IMR-90 (cell line): ENCODE data around the gene TSC22D4. TPM values are rescaled to one million over a fixed set of nuclear protein-coding genes. Genes with fewer than 3 reads are reported as not detected.

ENCODE experiments used
- ATAC-seq: fragments of 200-7000 bp; cut with Tn5 transposase; 2 replicates; pipeline ENCODE4 v1.9.1; 2020; ENCODE audit warnings: low read depth, mild to moderate bottlenecking, moderate library complexity
- BruUV-seq: library from RNA; stranded (reverse); fragments of 400-500 nt; replicated peaks from 2 replicates; lab custom pipeline; 2021; lab: Mats Ljungman, UMichigan
- CTCF ChIA-PET: fragments of 300-600 bp; formaldehyde crosslinking; extraction: SDS; loops from one replicate; lab custom pipeline; 2021; ENCODE audit warnings: antibody characterized with exemption; lab: Yijun Ruan, JAX
- POLR2A ChIA-PET: fragments of 300-600 bp; sonication (Branson Sonifier 250); formaldehyde crosslinking; loops from one replicate; lab custom pipeline; 2022; ENCODE audit warnings: antibody characterized with exemption; ENCODE audit not compliant: unreplicated experiment; lab: Charles Lee
- DNase-seq: peaks from one replicate; pipeline ENCODE4 v3.0.0; 2013
- H2AFZ ChIP-seq: replicated peaks from 2 replicates; pipeline ENCODE3; 2013; ENCODE audit warnings: low read length, mild to moderate bottlenecking; ENCODE audit not compliant: poor library complexity
- H2AK5ac ChIP-seq: 2 replicates; pipeline ENCODE4 v1.6.1; 2013; ENCODE audit warnings: low read depth, low read length, inconsistent platforms
- H2AK9ac ChIP-seq: replicated peaks from 2 replicates; pipeline ENCODE3; 2013; ENCODE audit warnings: mild to moderate bottlenecking, low read depth, low read length, moderate library complexity; ENCODE audit not compliant: poor library complexity
- H2BK120ac ChIP-seq: 2 replicates; pipeline ENCODE4 v1.6.1; 2013; ENCODE audit warnings: low read depth, low read length, inconsistent platforms
- H2BK15ac ChIP-seq: 3 replicates; pipeline ENCODE4 v1.6.1; 2013; ENCODE audit warnings: low read depth, low read length, inconsistent platforms
- H2BK20ac ChIP-seq: 2 replicates; pipeline ENCODE4 v1.6.1; 2013; ENCODE audit warnings: low read depth, mild to moderate bottlenecking, inconsistent platforms, low read length, moderate library complexity
- H2BK5ac ChIP-seq: 2 replicates; pipeline ENCODE4 v1.6.1; 2013; ENCODE audit warnings: mild to moderate bottlenecking, low read depth, low read length, inconsistent platforms; ENCODE audit not compliant: poor library complexity, severe bottlenecking
- H3K14ac ChIP-seq: replicated peaks from 2 replicates; pipeline ENCODE4 v1.6.1; 2013; ENCODE audit warnings: low read depth, low read length, inconsistent platforms
- H3K18ac ChIP-seq: 2 replicates; pipeline ENCODE4 v1.6.1; 2013; ENCODE audit warnings: low read depth, low read length, control low read depth
- H3K23ac ChIP-seq: 2 replicates; pipeline ENCODE4 v1.6.1; 2013; ENCODE audit warnings: low read depth, low read length, inconsistent platforms
- H3K27ac ChIP-seq: 2 replicates; pipeline ENCODE4 v1.5.1; 2013; ENCODE audit warnings: mild to moderate bottlenecking, control low read depth, low read length; ENCODE audit not compliant: insufficient read depth
- H3K27me3 ChIP-seq: 2 replicates; pipeline ENCODE4 v1.6.1; 2013; ENCODE audit warnings: low read length; ENCODE audit not compliant: control insufficient read depth, insufficient read depth
- H3K36me3 ChIP-seq: 2 replicates; pipeline ENCODE4 v1.6.1; 2013; ENCODE audit warnings: low read length, mixed read lengths; ENCODE audit not compliant: control insufficient read depth, insufficient read depth
- H3K4ac ChIP-seq: 2 replicates; pipeline ENCODE4 v1.6.1; 2013; ENCODE audit warnings: low read depth, low read length, inconsistent platforms
- H3K4me1 ChIP-seq: 2 replicates; pipeline ENCODE4 v1.6.1; 2013; ENCODE audit warnings: low read length, mixed read lengths; ENCODE audit not compliant: control insufficient read depth, insufficient read depth
- H3K4me2 ChIP-seq: 2 replicates; pipeline ENCODE4 v1.6.1; 2013; ENCODE audit warnings: low read depth, mild to moderate bottlenecking, control low read depth, low read length, moderate library complexity
- H3K4me3 ChIP-seq: 2 replicates; pipeline ENCODE4 v1.5.1; 2013; ENCODE audit warnings: low read depth, mild to moderate bottlenecking, control low read depth, low read length, moderate library complexity; ENCODE audit not compliant: insufficient read depth
- H3K56ac ChIP-seq: 2 replicates; pipeline ENCODE4 v1.6.1; 2013; ENCODE audit warnings: low read length, inconsistent platforms; ENCODE audit not compliant: insufficient read depth; ENCODE audit errors: extremely low read depth
- H3K79me1 ChIP-seq, 2 experiments: 2 replicates each; pipeline ENCODE4 v1.6.1; 2013; ENCODE audit warnings: low read length in 2 of 2, inconsistent platforms in 1 of 2, low read depth in 1 of 2
- H3K9ac ChIP-seq: 2 replicates; pipeline ENCODE4 v1.6.1; 2013; ENCODE audit warnings: low read depth, low read length, control low read depth
- H3K9me1 ChIP-seq: 2 replicates; pipeline ENCODE4 v1.6.1; 2013; ENCODE audit warnings: low read length, inconsistent platforms; ENCODE audit not compliant: insufficient read depth
- H3K9me3 ChIP-seq: 2 replicates; pipeline ENCODE4 v1.6.1; 2013; ENCODE audit warnings: low read length; ENCODE audit not compliant: control insufficient read depth, insufficient read depth
- H4K20me1 ChIP-seq: 2 replicates; pipeline ENCODE4 v1.6.1; 2013; ENCODE audit warnings: low read length, inconsistent platforms; ENCODE audit not compliant: insufficient read depth
- H4K5ac ChIP-seq: 2 replicates; pipeline ENCODE4 v1.6.1; 2013; ENCODE audit warnings: mild to moderate bottlenecking, low read depth, low read length, control low read depth
- H4K8ac ChIP-seq, 2 experiments: 2 replicates each; pipeline ENCODE4 v1.6.1; 2013; ENCODE audit warnings: low read depth in 2 of 2, low read length in 2 of 2, control low read depth in 1 of 2, inconsistent platforms in 1 of 2
- H4K91ac ChIP-seq: 2 replicates; pipeline ENCODE4 v1.6.1; 2013; ENCODE audit warnings: low read depth, low read length, inconsistent platforms; ENCODE audit not compliant: insufficient read depth
- BHLHE40 ChIP-seq: fragments of 150-350 bp; IDR thresholded peaks from 2 replicates; pipeline ENCODE4 v1.6.1; 2016; ENCODE audit warnings: mild to moderate bottlenecking, low read depth, low read length
- CEBPB ChIP-seq: IDR thresholded peaks from 2 replicates; pipeline ENCODE4 v1.6.1; 2012; ENCODE audit warnings: low read depth, low read length, improper control_type of control experiment
- CHD1 ChIP-seq: IDR thresholded peaks from 2 replicates; pipeline ENCODE4 v1.6.1; 2012; ENCODE audit warnings: low read depth, low read length, improper control_type of control experiment
- FOS ChIP-seq: fragments of 150-350 bp; IDR thresholded peaks from 2 replicates; pipeline ENCODE4 v1.6.1; 2016; ENCODE audit warnings: low read depth, low read length
- MAFK ChIP-seq: IDR thresholded peaks from 2 replicates; pipeline ENCODE4 v1.6.1; 2012; ENCODE audit warnings: low read depth, low read length, improper control_type of control experiment
- MAZ ChIP-seq: IDR thresholded peaks from 2 replicates; pipeline ENCODE4 v1.6.1; 2012; ENCODE audit warnings: low read depth, mild to moderate bottlenecking, low read length, improper control_type of control experiment, moderate library complexity, borderline replicate concordance
- MXI1 ChIP-seq: IDR thresholded peaks from 2 replicates; pipeline ENCODE4 v1.6.1; 2012; ENCODE audit warnings: low read depth, mild to moderate bottlenecking, low read length, moderate library complexity, borderline replicate concordance
- NFE2L2 ChIP-seq: fragments of 150-350 bp; IDR thresholded peaks from 2 replicates; pipeline ENCODE4 v1.6.1; 2016; ENCODE audit warnings: low read depth, mild to moderate bottlenecking, low read length
- POLR2A ChIP-seq: IDR thresholded peaks from 2 replicates; pipeline ENCODE4 v1.6.1; 2012; ENCODE audit warnings: mild to moderate bottlenecking, low read depth, low read length
- RAD21 ChIP-seq: IDR thresholded peaks from 2 replicates; pipeline ENCODE4 v1.6.1; 2012; ENCODE audit warnings: low read length, improper control_type of control experiment
- RFX5 ChIP-seq: IDR thresholded peaks from 2 replicates; pipeline ENCODE4 v1.8.0; 2012; ENCODE audit warnings: low read depth, mild to moderate bottlenecking, low read length, moderate library complexity
- WGBS, 2 experiments: methylation state at CpG; one replicate each; pipeline versions ENCODE4 v1.1.5 to v1.1.7; 2013; ENCODE audit warnings: missing lambda C conversion rate in 2 of 2; ENCODE audit not compliant: insufficient read length in 1 of 2; ENCODE audit errors: extremely low coverage in 2 of 2; 5-methylcytosine and 5-hydroxymethylcytosine counted together
- dilution Hi-C: fragments of 300-500 bp; cut with HindIII; formaldehyde crosslinking; loops from one replicate; pipeline ENCODE4 v1.14.3; 2018; ENCODE audit warnings: low sequenced_read_pairs; ENCODE audit not compliant: unreplicated experiment
- in situ Hi-C: fragments of 300-500 bp; cut with MboI; formaldehyde crosslinking; loops from 3 replicates; pipeline ENCODE4 v1.14.3; 2019; ENCODE audit warnings: low sequenced_read_pairs, inconsistent platforms, mixed read lengths
- intact Hi-C: fragments of 100-400 bp; cut with micrococcal nuclease; formaldehyde crosslinking; loops from 2 replicates; pipeline ENCODE4 v1.10.0; 2022
- polyA plus RNA-seq, 3 experiments: library from polyadenylated mRNA; depleted of rRNA; stranded (reverse); fragments of >200 nt; gene quantifications; 2 replicates each; pipeline ENCODE4 v1.2.3, GENCODE V29; 2012; ENCODE audit warnings: low replicate concordance in 1 of 3
- total RNA-seq: library from RNA; depleted of rRNA; stranded (reverse); fragments of >200 nt; gene quantifications from 2 replicates; pipeline ENCODE4 v1.2.3, GENCODE V29; 2012
- TF ChIP-seq, protein P1 (sequence below): fragments of 150-350 bp; IDR thresholded peaks from 2 replicates; pipeline ENCODE4 v1.6.1; 2016; ENCODE audit warnings: low read depth, mild to moderate bottlenecking, low read length, moderate library complexity, borderline replicate concordance
- TF ChIP-seq, protein P2 (sequence below): fragments of 150-350 bp; IDR thresholded peaks from 2 replicates; pipeline ENCODE4 v1.6.1; 2017; ENCODE audit warnings: mild to moderate bottlenecking, antibody characterized with exemption, low read length, low read depth
- TF ChIP-seq, protein P3 (sequence below): conservative IDR thresholded peaks from 2 replicates; pipeline ENCODE4 v1.5.1; 2012; ENCODE audit warnings: mild to moderate bottlenecking, low read depth, low read length, improper control_type of control experiment

Gene TSC22D4
- total and polyA plus RNA-seq, 2 of the 4 experiments (the other 2 are of a cell fraction) = 9.3 to 29.9 TPM

DNA sequence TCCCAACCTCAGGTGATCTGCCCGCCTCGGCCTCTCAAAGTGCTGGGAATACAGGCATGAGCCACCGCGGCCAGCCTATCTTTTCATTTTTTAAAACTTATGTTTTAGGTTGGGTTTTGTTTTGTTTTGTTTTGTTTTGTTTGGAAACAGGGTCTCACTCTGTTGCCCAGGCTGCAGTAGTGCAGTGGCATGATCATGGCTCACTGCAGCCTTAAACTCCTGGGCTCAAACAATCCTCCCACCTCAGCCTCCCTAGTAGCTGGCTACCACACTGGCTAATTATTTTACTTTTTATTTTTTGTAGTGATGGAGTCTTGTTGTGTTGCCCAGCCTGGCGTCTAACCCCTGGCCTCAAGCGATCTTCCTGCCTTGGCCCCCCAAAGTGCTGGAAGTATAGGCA lies 40.6 kb upstream of the TSC22D4 start:
- Histone ChIP-seq H4K5ac (no peak overlapping the region), H3K56ac (no peak overlapping the region), H3K14ac (no peak overlapping the region), H3K27ac (no peak overlapping the region), H2AFZ (no peak overlapping the region), H3K4me2 (no peak overlapping the region), H3K18ac (no peak overlapping the region), H3K27me3 (peaks cover 4% of the 10 kb centered on the region), H3K79me1 (no peaks in the 10 kb centered on the region), H4K91ac (no peak overlapping the region), H3K9me1 (peaks cover 7% of the 10 kb centered on the region; the same call in 1 of the 2 replicates), H3K36me3 (no peaks in the 10 kb centered on the region), H2BK15ac (no peak overlapping the region), H4K20me1 (no peaks in the 10 kb centered on the region), H2AK9ac (no peak overlapping the region), H2AK5ac (no peak overlapping the region), H4K8ac (no peak overlapping the region), H2BK20ac (no peak overlapping the region), H3K4me3 (no peak overlapping the region), H3K23ac (no peak overlapping the region), H3K4ac (no peak overlapping the region), H3K9ac (no peak overlapping the region), H3K4me1 (peaks cover 7% of the 10 kb centered on the region), H2BK120ac (no peak overlapping the region), H3K9me3 (no peaks in the 10 kb centered on the region), H2BK5ac (no peak overlapping the region)
- in situ Hi-C loops = no loop called here
- no TSS peak for BruUV-seq
- DNase-seq = no peak
- dilution Hi-C loops = no loop called here
- ChIA-PET CTCF (interaction anchor here (0.6 kb wide), 1 partner anchor 37 kb away, joined by 4 read pairs; no protein-coding TSS in a partner anchor), POLR2A (no interaction called here)
- ATAC-seq = no peak
- no CpG with 5 or more reads among the region's 6 CpGs for WGBS, 2 experiments
- TF ChIP-seq, protein P1, sequence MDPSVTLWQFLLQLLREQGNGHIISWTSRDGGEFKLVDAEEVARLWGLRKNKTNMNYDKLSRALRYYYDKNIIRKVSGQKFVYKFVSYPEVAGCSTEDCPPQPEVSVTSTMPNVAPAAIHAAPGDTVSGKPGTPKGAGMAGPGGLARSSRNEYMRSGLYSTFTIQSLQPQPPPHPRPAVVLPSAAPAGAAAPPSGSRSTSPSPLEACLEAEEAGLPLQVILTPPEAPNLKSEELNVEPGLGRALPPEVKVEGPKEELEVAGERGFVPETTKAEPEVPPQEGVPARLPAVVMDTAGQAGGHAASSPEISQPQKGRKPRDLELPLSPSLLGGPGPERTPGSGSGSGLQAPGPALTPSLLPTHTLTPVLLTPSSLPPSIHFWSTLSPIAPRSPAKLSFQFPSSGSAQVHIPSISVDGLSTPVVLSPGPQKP = no peak
- TF ChIP-seq MAZ (no peak), NFE2L2 (no peak), BHLHE40 (no peak), CHD1 (no peak), MXI1 (no peak), MAFK (no peak), RAD21 (no peak), CEBPB (no peak), POLR2A (no peak), FOS (no peak), RFX5 (no peak)
- TF ChIP-seq, protein P2, sequence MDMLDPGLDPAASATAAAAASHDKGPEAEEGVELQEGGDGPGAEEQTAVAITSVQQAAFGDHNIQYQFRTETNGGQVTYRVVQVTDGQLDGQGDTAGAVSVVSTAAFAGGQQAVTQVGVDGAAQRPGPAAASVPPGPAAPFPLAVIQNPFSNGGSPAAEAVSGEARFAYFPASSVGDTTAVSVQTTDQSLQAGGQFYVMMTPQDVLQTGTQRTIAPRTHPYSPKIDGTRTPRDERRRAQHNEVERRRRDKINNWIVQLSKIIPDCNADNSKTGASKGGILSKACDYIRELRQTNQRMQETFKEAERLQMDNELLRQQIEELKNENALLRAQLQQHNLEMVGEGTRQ = no peak
- TF ChIP-seq, protein P3, sequence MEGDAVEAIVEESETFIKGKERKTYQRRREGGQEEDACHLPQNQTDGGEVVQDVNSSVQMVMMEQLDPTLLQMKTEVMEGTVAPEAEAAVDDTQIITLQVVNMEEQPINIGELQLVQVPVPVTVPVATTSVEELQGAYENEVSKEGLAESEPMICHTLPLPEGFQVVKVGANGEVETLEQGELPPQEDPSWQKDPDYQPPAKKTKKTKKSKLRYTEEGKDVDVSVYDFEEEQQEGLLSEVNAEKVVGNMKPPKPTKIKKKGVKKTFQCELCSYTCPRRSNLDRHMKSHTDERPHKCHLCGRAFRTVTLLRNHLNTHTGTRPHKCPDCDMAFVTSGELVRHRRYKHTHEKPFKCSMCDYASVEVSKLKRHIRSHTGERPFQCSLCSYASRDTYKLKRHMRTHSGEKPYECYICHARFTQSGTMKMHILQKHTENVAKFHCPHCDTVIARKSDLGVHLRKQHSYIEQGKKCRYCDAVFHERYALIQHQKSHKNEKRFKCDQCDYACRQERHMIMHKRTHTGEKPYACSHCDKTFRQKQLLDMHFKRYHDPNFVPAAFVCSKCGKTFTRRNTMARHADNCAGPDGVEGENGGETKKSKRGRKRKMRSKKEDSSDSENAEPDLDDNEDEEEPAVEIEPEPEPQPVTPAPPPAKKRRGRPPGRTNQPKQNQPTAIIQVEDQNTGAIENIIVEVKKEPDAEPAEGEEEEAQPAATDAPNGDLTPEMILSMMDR = no peak
- intact Hi-C loops = no loop called here
